Urinary bladder (tissue), 4 donors: ENCODE data around the gene HPSE2. TPM values are rescaled to one million over a fixed set of nuclear protein-coding genes. Genes with fewer than 3 reads are reported as not detected.

Experiments
- DNase-seq: peaks from one replicate; pipeline ENCODE4 v3.0.0-alpha.2; 2015; ENCODE audit errors: extremely low spot score
- H3K27ac ChIP-seq: one replicate; pipeline ENCODE4 v1.5.1; 2013; ENCODE audit warnings: low read depth, mild to moderate bottlenecking, moderate library complexity
- H3K36me3 ChIP-seq: one replicate; pipeline ENCODE4 v1.6.1; 2013; ENCODE audit warnings: mild to moderate bottlenecking, moderate library complexity; ENCODE audit not compliant: insufficient read depth
- H3K4me1 ChIP-seq: one replicate; pipeline ENCODE4 v1.6.1; 2013; ENCODE audit warnings: mild to moderate bottlenecking, moderate library complexity; ENCODE audit not compliant: insufficient read depth
- H3K4me3 ChIP-seq: one replicate; pipeline ENCODE4 v1.5.1; 2013; ENCODE audit warnings: low read depth, low read length
- WGBS: extraction: QIAGEN DNeasy Blood & Tissue Kit; methylation state at CpG from one replicate; pipeline ENCODE4 v1.1.7; 2013; 5-methylcytosine and 5-hydroxymethylcytosine counted together
- polyA plus RNA-seq: library from polyadenylated mRNA; stranded (reverse); fragments of 200-250 nt; gene quantifications from one replicate; pipeline ENCODE4 v1.2.3, GENCODE V29; 2013
- total RNA-seq: library from RNA; depleted of rRNA; stranded (reverse); fragments of >200 nt; gene quantifications from one replicate; pipeline ENCODE4 v1.2.3, GENCODE V29; 2014
- donor health status: healthy with polysubstance abuse.
- donor health status: healthy.

The HPSE2 gene
- total and polyA plus RNA-seq, 2 donors, result 46.3 to 48.1 TPM

GRCh38 chr10:98450618-98451017 is 785.0 kb downstream of the HPSE2 start:
- H3K36me3 ChIP-seq, result no peaks in the 10 kb centered on the region
- WGBS, result 66% methylated on average over 1 of the region's 1 CpG
- no peak overlapping the region for H3K27ac ChIP-seq
- H3K4me1 ChIP-seq, result no peaks in the 10 kb centered on the region
- H3K4me3 ChIP-seq, result no peak overlapping the region
- DNase-seq, result no peak

GRCh38 chr10:98449287-98449686 is 786.4 kb downstream of the HPSE2 start:
- Histone ChIP-seq H3K4me3 (no peak overlapping the region), H3K36me3 (no peaks in the 10 kb centered on the region), H3K27ac (no peak overlapping the region), H3K4me1 (no peaks in the 10 kb centered on the region)
- no peak for DNase-seq

- 2% methylated on average over 47 of the region's 47 CpGs for WGBS
- peak within 1 kb of the TSS; percentile 80 for H3K4me3 ChIP-seq
- peak within 1 kb of the TSS; percentile 80 for H3K27ac ChIP-seq
- H3K4me1 ChIP-seq, result no peaks in the 10 kb centered on the region
- DNase-seq, result no peak
- H3K36me3 ChIP-seq, result peaks cover 2% of the 10 kb centered on the region
Observed at GRCh38 chr10:98446661-98447221, 788.9 kb downstream of the HPSE2 start, which contains the start of gene HPS1. HPS1 (minus strand) TSS chr10:98446935; CDS start chr10:98443240, 3,695 bp downstream.

GRCh38 chr10:98446151-98446660 is 789.4 kb downstream of the HPSE2 start:
- H3K36me3 ChIP-seq, result peaks cover 2% of the 10 kb centered on the region
- 1% methylated on average over 28 of the region's 28 CpGs for WGBS
- no peak for DNase-seq
- peak overlapping the region; percentile 80 for H3K27ac ChIP-seq
- H3K4me3 ChIP-seq, result peak overlapping the region; percentile 80
- H3K4me1 ChIP-seq, result no peaks in the 10 kb centered on the region

GRCh38 chr10:98445200-98445812 is 790.3 kb downstream of the HPSE2 start:
- no peak for DNase-seq
- Histone ChIP-seq H3K4me1 (no peaks in the 10 kb centered on the region), H3K36me3 (peaks cover 2% of the 10 kb centered on the region), H3K4me3 (no peak overlapping the region), H3K27ac (no peak overlapping the region)
- WGBS, result 66% methylated on average over 10 of the region's 10 CpGs

GRCh38 chr10:98444314-98445006 is 791.2 kb downstream of the HPSE2 start:
- 93% methylated on average over 9 of the region's 9 CpGs for WGBS
- Histone ChIP-seq H3K4me3 (no peak overlapping the region), H3K36me3 (peaks cover 2% of the 10 kb centered on the region), H3K4me1 (no peaks in the 10 kb centered on the region), H3K27ac (no peak overlapping the region)
- DNase-seq, result no peak

- 93% methylated on average over 4 of the region's 4 CpGs for WGBS
- Histone ChIP-seq H3K27ac (no peak overlapping the region), H3K4me1 (no peaks in the 10 kb centered on the region), H3K36me3 (peaks cover 6% of the 10 kb centered on the region), H3K4me3 (no peak overlapping the region)
- no peak for DNase-seq
Observed at GRCh38 chr10:98438715-98439114, 796.9 kb downstream of the HPSE2 start.

GRCh38 chr10:98436704-98437103 is 798.9 kb downstream of the HPSE2 start:
- no peak overlapping the region for H3K27ac ChIP-seq
- H3K4me3 ChIP-seq, result no peak overlapping the region
- peaks cover 9% of the 10 kb centered on the region for H3K36me3 ChIP-seq
- DNase-seq, result no peak
- H3K4me1 ChIP-seq, result no peaks in the 10 kb centered on the region
- WGBS, result 97% methylated on average over 4 of the region's 4 CpGs

- Histone ChIP-seq H3K36me3 (peaks cover 13% of the 10 kb centered on the region), H3K4me1 (no peaks in the 10 kb centered on the region)
- 97% methylated on average over 12 of the region's 12 CpGs for WGBS
Observed at GRCh38 chr10:98435178-98435577, 800.5 kb downstream of the HPSE2 start.

GRCh38 chr10:98433881-98434732 is 801.5 kb downstream of the HPSE2 start:
- H3K36me3 ChIP-seq, result peaks cover 16% of the 10 kb centered on the region
- no peak for DNase-seq
- no peak overlapping the region for H3K27ac ChIP-seq

More at GRCh38 chr10:98435178-98435577, 800.5 kb downstream of the HPSE2 start:
- no peak overlapping the region for H3K4me3 ChIP-seq
- no peak for DNase-seq
- no peak overlapping the region for H3K27ac ChIP-seq

GRCh38 chr10:98433371-98433770 is 802.3 kb downstream of the HPSE2 start:
- 100% methylated on average over 1 of the region's 1 CpG for WGBS
- H3K4me1 ChIP-seq, result no peaks in the 10 kb centered on the region
- DNase-seq, result no peak
- no peak overlapping the region for H3K4me3 ChIP-seq
- H3K27ac ChIP-seq, result no peak overlapping the region
- peaks cover 16% of the 10 kb centered on the region for H3K36me3 ChIP-seq

More at GRCh38 chr10:98433881-98434732, 801.5 kb downstream of the HPSE2 start:
- 98% methylated on average over 21 of the region's 21 CpGs for WGBS
- H3K4me1 ChIP-seq, result no peaks in the 10 kb centered on the region
- no peak overlapping the region for H3K4me3 ChIP-seq

- DNase-seq, result no peak
- Histone ChIP-seq H3K36me3 (peaks cover 16% of the 10 kb centered on the region), H3K4me3 (no peak overlapping the region), H3K27ac (no peak overlapping the region), H3K4me1 (no peaks in the 10 kb centered on the region)
- WGBS, result 97% methylated on average over 1 of the region's 1 CpG
Observed at GRCh38 chr10:98432330-98432729, 803.3 kb downstream of the HPSE2 start.

GRCh38 chr10:98431016-98431415 is 804.6 kb downstream of the HPSE2 start:
- Histone ChIP-seq H3K27ac (no peak overlapping the region), H3K36me3 (peaks cover 16% of the 10 kb centered on the region), H3K4me3 (no peak overlapping the region), H3K4me1 (no peaks in the 10 kb centered on the region)
- DNase-seq, result no peak
- WGBS, result 97% methylated on average over 8 of the region's 8 CpGs
